IPS DF 19.7 (cell line): ENCODE data around the gene TSPAN3.

Source experiments
- DNase-seq: peaks from one replicate; pipeline ENCODE4 v3.0.0-alpha.2; 2013; ENCODE audit warnings: low read depth, low spot score

TSPAN3 gene

DNA sequence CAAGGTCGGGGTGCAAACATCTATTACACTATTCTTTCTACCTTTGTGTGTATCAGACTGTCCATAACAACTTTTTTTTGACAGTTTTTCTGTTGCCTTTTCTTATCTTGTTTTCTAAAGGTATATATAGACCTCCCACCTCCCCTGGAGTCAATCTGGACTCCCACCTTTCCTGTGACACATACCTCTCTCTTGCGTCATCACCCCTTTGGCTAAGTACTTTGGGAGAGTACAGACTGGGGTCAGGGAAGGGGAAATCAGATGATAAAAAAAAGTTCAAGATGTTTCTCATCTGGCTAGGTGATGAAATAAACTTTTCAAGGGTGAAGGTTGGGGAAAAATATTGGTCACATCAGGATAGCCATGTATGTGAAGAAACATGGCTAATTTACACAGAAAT lies 17.2 kb downstream of the TSPAN3 start:
- DNase-seq: no peak

- no peak for DNase-seq
Measured at GRCh38 chr15:77052556-77052955, 18.4 kb downstream of the TSPAN3 start.

GRCh38 chr15:77048135-77048876 lies 22.6 kb downstream of the TSPAN3 start:
- DNase-seq: no peak

- DNase-seq: no peak
Measured at GRCh38 chr15:77046704-77047412, 24.1 kb downstream of the TSPAN3 start.

GRCh38 chr15:77045985-77046384 lies 24.9 kb downstream of the TSPAN3 start:
- DNase-seq: no peak

GRCh38 chr15:77044228-77045042 lies 26.5 kb downstream of the TSPAN3 start:
- no peak for DNase-seq

DNA sequence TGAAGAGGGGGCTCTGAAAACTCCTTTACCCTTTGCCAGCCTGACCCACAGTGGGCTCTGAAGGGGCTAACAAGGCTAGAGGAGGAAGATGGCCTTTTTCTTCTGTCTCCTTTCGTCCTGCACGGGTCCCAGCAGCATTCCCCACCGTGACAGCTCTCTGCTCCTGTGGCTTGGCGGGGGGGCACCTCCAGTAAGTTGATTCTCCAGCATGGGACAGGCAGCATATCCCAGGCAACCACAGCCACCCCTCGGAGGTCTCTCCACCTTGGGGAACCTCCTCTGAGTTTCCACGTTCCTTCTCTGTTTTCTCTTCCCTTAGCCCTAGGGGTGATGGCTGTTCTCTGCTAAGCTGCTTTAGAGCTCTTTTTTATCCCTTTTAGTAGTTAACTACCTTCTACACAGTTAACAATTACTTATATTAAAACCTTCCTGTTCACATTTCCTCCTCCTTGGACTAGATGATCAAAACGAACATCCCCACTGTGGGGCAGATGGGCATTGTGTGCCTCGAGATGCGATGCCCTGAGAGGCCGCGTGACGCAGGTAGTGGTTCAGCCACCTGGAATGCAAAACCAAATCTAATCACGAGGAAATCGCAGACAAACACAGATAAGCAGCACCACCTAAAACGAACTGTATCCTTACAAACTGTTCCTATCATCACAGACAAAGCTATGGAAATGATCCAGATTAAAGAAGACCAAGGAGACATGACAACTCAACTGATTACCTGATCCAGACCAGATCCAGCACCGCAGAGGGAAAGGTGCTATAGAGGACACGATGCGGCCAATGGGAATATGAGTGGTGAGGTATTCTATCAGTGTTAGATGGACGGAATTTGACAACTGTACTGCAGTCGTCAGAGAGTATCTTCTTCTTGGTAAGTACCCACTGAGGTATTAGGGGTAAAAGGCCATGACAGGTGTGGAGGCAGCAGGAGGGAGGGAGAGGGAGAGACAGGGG lies 27.7 kb downstream of the TSPAN3 start:
- DNase-seq: no peak

DNA sequence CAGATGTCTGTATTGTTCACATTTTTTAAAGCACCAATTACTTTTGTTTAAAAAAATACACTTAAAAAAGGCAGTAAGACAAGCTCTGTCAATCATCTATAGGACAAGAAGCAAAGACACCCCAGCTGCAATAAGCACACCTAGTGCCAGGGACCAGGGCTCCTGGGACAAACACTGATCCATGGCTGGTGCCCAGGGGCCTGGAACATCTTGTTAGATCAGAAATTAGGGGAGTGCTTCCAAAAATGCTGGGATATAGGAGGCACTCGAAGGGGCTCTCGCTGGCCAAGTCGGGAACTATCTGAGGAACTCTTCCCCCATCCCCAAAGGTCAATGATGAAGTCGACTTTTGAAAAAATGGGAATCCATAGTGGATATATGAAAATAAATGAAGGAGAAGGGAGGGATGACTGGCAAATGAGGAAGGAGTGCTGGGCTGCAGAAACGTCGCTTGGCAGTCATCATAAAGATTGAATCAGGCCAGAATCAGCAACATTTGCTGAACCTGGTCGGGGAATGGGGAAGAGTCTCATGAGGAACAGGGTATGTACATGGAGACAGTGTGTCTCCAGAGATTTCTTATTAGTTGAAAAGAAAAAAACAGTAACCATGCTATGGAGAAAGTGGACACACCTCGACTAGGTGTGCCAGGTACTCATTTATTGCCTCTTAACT lies 28.5 kb downstream of the TSPAN3 start:
- DNase-seq: no peak

DNA sequence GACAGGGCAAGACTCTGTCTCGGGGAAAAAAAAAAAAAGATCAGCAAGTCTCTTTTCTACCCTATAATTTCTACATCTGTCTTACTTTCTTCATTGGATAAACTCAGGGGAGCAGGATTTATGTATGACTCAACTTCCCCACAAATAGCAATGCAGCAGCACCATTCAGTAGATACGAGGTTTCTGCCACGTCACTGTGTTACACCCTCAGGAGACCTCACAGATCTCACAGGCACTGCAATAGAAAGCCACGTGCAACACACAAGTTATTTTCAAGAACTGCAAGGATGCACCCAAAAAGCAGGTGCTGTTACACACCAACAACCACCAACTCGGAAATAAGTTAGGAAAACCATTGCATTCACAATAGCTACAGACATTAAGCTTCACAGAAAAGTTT lies 30.2 kb downstream of the TSPAN3 start:
- no peak for DNase-seq

DNA sequence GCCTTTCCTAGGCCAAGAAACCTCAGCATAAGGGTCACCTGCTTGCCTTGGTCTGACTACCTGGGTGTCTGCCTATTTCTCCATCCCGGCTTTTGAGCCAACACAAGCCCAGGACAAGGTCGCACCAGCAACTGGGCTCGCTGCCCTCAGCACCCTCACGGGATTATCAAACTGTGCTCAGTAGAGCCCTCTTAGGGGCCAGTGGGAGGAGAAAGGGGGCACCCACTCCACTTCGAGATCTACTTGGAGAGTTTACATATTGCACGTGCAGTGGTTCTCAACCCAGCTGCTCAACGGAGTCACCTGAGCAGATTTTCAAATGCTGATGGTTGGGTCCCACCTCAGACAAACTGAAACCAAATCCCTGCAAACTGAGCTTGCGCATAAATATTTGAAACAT lies 31.1 kb downstream of the TSPAN3 start:
- no peak for DNase-seq

- DNase-seq: no peak
Measured at GRCh38 chr15:77039217-77039533, 31.7 kb downstream of the TSPAN3 start.

GRCh38 chr15:77038312-77039216 lies 32.3 kb downstream of the TSPAN3 start:
- DNase-seq: no peak

DNA sequence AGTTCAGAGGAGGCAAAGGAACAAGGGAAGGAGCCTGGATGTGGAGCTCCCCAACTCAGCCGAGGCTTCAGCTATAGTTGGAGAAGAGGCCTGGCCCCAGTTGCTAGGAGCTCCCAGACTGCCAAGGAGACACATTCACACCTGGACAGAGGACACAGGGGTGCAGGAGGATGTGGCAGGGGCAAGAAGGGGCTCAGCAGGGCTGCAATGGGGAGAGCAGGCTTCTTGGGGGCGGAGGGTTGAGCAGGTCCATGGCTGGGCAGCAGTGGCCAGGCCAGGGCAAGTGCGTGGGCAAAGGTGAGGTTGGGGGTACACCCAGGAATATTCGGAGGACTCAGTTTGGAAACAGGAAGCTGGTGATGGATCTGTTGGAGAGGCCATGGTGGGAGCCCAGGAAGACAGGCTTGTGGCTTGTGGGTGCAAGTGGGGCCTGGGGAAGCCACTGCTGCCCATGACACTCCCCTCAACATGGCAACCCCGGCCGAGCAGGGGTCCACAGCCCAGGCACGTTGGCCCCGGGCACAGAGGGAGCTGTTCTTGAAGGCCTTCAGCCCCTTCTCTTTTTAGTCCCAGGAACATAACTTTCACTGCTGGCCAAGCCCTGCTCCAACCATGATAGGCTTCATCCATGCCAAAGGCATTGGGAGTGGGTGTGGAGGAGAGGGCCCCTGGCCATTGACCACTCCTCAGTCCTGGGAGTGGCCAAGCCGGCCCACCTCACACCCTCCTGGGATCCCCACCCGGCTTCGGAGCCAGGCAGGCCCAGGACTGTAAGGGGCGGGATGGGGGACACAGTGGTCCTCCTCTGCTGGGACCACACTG lies 33.3 kb downstream of the TSPAN3 start:
- no peak for DNase-seq

DNA sequence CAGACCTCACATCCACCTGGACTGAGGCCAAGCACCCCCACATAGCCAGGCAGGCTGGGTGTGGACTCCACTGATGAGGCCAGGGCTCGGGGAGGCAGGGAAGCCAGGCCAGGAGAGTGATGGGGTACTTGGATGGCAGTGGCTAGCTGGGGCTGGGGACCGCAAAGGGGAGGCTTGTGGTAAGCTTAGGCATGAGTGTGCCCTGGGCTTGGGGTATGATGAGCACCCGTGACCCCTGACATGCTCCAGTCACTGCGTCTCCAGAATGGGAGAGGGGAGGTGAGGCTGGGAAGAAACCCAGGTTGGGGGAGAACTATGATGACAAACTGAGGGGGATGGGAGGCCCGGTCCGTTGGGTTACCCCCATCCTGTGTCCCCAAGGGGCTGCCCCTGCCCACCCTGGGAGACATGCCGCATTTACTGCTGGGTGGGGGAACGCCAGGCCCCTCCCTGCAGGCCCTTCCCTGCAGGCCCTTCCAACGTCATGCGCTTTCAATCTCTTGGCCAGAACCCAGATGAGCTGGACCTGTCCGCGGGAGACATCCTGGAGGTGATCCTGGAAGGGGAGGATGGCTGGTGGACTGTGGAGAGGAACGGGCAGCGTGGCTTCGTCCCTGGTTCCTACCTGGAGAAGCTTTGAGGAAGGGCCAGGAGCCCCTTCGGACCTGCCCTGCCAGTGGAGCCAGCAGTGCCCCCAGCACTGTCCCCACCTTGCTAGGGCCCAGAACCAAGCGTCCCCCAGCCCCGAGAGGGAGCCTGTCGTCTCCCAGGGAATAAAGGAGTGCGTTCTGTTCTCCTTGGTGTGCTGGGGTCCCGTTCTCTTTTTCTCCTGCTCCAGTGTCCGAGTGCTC lies 34.1 kb downstream of the TSPAN3 start:
- DNase-seq: no peak

DNA sequence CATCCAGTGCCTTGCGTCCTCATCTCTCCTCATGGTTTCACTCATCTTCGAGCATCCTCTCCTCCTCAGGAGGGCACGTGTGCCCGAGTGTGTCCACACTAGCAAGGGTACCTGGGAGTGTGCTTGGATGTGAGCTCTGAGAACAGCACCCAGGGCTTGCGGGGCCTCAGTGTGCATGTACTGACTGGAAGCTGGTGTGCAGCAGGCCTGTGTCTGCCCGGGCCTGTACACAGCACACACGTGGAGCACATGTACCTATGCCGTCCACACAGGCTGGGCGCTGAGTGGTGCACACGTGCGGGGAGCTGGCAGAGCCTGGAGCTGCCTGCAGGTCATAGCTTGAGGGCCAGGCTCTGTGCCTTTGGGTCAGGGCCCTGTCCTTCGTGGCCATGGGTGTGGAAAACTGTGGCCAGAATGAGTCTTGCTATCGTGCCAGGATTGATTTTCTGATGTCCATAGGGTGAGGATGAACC lies 34.9 kb downstream of the TSPAN3 start:
- DNase-seq: no peak

DNA sequence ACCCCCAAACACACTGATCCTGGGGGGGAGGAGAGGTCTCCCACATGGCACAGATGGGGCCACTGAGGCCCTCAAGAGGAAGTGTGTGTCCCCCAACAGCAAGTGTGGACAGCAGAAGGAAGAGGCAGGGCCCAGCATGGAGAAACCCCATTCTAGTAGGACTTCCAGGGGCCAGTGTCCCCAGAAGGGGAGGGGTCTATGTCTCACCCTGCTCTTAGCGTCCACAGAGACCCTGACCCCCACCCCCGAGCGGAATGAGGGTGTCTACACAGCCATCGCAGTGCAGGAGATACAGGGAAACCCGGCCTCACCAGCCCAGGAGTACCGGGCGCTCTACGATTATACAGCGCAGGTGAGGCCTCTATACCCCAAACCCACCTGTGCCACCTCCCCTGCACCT lies 35.3 kb downstream of the TSPAN3 start:
- DNase-seq: no peak

DNA sequence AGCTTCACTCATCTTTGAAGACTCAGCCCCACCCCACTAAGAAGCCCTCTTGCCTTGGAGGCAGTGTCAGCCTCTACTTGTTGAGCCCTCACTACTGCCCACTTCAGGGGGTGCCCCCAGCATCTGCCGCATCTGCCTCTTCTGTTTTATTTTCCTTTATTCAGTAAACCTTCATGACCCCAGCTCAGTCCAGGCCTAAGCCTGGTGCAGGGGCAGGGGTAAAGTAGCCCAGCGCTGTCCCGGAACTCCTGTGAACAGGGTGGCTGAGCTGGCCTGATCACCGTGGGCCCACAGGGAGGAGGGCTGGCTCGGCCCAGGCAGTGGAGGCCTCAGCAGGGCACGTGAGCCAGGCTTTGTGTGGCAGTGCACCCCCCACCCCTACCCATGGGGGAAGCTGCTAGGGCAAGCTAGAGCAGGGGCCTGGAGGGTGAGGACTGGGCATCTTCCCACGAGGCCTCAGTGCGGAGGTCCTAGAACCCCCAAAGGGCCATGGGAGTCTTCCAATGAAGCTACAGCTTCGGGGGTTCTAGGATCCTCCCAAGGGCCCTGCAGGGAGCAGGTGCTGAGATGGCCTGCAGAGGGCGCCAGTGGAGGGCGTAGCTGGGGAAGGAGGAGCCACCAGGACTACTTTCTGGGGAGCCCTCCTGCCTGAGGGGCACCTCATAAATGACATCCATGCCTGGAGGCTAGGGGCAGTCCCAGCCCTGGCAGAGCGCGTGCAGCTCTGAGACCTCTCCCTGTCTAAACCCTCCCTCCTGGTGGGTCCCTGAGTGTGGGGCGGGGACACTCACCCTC lies 36.0 kb downstream of the TSPAN3 start:
- DNase-seq: no peak
